H1 (cell line): ENCODE data around the gene CEP152. TPM values are rescaled to one million over a fixed set of nuclear protein-coding genes. Genes with fewer than 3 reads are reported as not detected.

Source experiments
- BCL11A ChIP-seq, 2 experiments: IDR thresholded peaks; one replicate each; pipeline ENCODE4 v1.6.1; 2011; ENCODE audit warnings: low read depth in 2 of 2, low read length in 2 of 2, mild to moderate bottlenecking in 2 of 2
- CREB1 ChIP-seq: IDR thresholded peaks from 2 replicates; pipeline ENCODE4 v1.6.1; 2012; ENCODE audit warnings: inconsistent platforms
- HDAC6 ChIP-seq: IDR thresholded peaks from one replicate; pipeline ENCODE4 v1.7.1; 2012; ENCODE audit warnings: low read depth, mild to moderate bottlenecking, inconsistent platforms, low read length, moderate library complexity
- POLR2AphosphoS5 ChIP-seq: IDR thresholded peaks from 2 replicates; pipeline ENCODE4 v1.6.1; 2011; ENCODE audit warnings: low read depth, low read length
- RBBP5 ChIP-seq: IDR thresholded peaks from 2 replicates; pipeline ENCODE4 v1.7.1; 2012; ENCODE audit warnings: low read depth, mild to moderate bottlenecking, inconsistent platforms, low read length, moderate library complexity, borderline replicate concordance
- RFX5 ChIP-seq: IDR thresholded peaks from 2 replicates; pipeline ENCODE4 v1.6.1; 2011; ENCODE audit warnings: low read depth, low read length, improper control_type of control experiment, borderline replicate concordance
- polyA plus RNA-seq, 7 experiments: library from polyadenylated mRNA; depleted of rRNA in 3 of 7; stranded (reverse) in 5 of 7; unstranded in 2 of 7; fragments of >200 nt in 5 of 7; fragments of 200-250 nt in 2 of 7; gene quantifications; 1 replicate in 5 of 7; 2 replicates in 1 of 7; 4 replicates in 1 of 7; pipeline versions ENCODE4 v1.2.1 to v1.2.3, GENCODE V29; 2011 to 2013; ENCODE audit warnings: missing spikeins in 2 of 7, mixed read lengths in 2 of 7
- total RNA-seq: library from RNA; stranded (reverse); fragmentation: NEBNext Ultra II Directional; extraction: Animal tissue kit (Norgen Biotek cat#: 25700); gene quantifications from 2 replicates; pipeline ENCODE4 v1.2.1, GENCODE V29; 2021

CEP152 gene
- total and polyA plus RNA-seq, 2 of the 8 experiments (the other 6 are each of a cell fraction or from before 2014, with no cell fraction given) = 1.4 to 16.2 TPM

DNA sequence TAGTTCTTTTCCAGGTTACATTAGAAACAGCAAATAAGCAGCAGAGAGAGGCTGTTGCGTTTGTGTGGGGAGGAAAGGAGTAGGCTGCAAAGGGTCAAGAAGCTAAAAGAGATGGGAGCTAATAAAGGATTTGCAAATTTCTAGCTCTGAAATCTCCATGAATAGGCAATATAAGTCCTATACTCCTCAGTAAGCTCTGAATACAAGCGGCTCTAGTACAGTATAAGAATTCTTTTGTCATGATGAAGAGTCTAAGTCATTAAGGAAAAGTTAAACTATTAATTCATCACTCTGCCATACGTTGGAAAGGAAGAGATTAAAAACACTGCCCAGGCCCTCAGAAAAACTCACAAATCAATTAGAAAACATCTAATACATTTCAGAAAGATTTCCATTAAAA is 59.3 kb downstream of the CEP152 start (continued):
- TF ChIP-seq POLR2AphosphoS5 (no peak), CREB1 (no peak), RBBP5 (no peak), RFX5 (no peak), HDAC6 (no peak), BCL11A (IDR thresholded peaks at IDR 0.05; ENCODE audit: low read depth in 2 of 2, low read length in 2 of 2) (no peak)
